Esophagus squamous epithelium (tissue), 5 donors: ENCODE data around the gene NCEH1. TPM values are rescaled to one million over a fixed set of nuclear protein-coding genes. Genes with fewer than 3 reads are reported as not detected.

ENCODE experiments used
- DNase-seq: peaks from one replicate; lab custom pipeline; 2025; lab: John Stamatoyannopoulos, UW
- H3K27ac ChIP-seq, 4 donors: fragments of 200-600 bp; sonication (generic); one replicate each; pipeline ENCODE4 v1.5.1; 2016 to 2019; ENCODE audit warnings: mild to moderate bottlenecking in 1 of 4
- H3K27me3 ChIP-seq, 4 donors: fragments of 200-600 bp; sonication (generic); 1 replicate in 3 of 4; 2 replicates in 1 of 4; pipeline versions ENCODE4 v1.5.1 to v1.6.0; 2017 to 2021; ENCODE audit warnings: antibody characterized with exemption in 1 of 4
- H3K36me3 ChIP-seq, 3 donors: fragments of 200-600 bp; sonication (generic); one replicate each; pipeline ENCODE4 v1.5.1; 2016 to 2019
- H3K4me1 ChIP-seq, 3 donors: fragments of 200-600 bp; sonication (generic); one replicate each; pipeline ENCODE4 v1.5.1; 2017 to 2019
- H3K4me3 ChIP-seq, 4 donors: fragments of 200-600 bp; sonication (generic); 1 replicate in 3 of 4; 2 replicates in 1 of 4; pipeline ENCODE4 v1.5.1; 2016 to 2019; ENCODE audit warnings: mild to moderate bottlenecking in 2 of 4, moderate library complexity in 1 of 4
- H3K9me3 ChIP-seq, 3 donors: fragments of 200-600 bp; sonication (generic); one replicate each; pipeline ENCODE4 v1.5.1; 2016 to 2019
- CTCF ChIP-seq, 6 experiments: fragments of 450-650 bp in 4 of 6; fragments of 200-600 bp in 2 of 6; sonication (generic) in 2 of 6; IDR thresholded peaks; one replicate each; pipeline ENCODE4 v1.5.1; 2016 to 2019; ENCODE audit warnings: antibody characterized with exemption in 6 of 6, mild to moderate bottlenecking in 4 of 6, moderate library complexity in 4 of 6
- POLR2A ChIP-seq, 4 donors: fragments of 450-650 bp; IDR thresholded peaks; one replicate each; pipeline ENCODE4 v1.6.1; 2017; ENCODE audit warnings: antibody characterized with exemption in 4 of 4, mild to moderate bottlenecking in 4 of 4, moderate library complexity in 3 of 4
- WGBS, 2 donors: methylation state at CpG; one replicate each; pipeline ENCODE4 v1.1.5; 2018; 5-methylcytosine and 5-hydroxymethylcytosine counted together
- intact Hi-C: fragments of 100-400 bp; cut with DNase I; formaldehyde crosslinking; loops from one replicate; pipeline ENCODE4 v1.15.0; 2022
- total RNA-seq, 4 donors: library from RNA; depleted of rRNA; stranded (reverse); fragments of >200 nt; gene quantifications; one replicate each; pipeline ENCODE4 v1.1.0, GENCODE V29; 2016
- donor health status: DM: yes; HTN: yes; CAD: no.

Gene NCEH1
- total RNA-seq, 4 donors from 2014 or later, result 2.2 to 9.1 (median 5.0) TPM

GRCh38 chr3:172654470-172654869, 56.4 kb downstream of the NCEH1 start:
- H3K9me3 ChIP-seq, result no peaks in the 10 kb centered on the region
- TF ChIP-seq POLR2A (IDR thresholded peaks at IDR 0.05) (no peak), CTCF (IDR thresholded peaks at IDR 0.05) (no peak)
- no peaks in the 10 kb centered on the region for H3K36me3 ChIP-seq
- 69 to 78% methylated on average over 5 of the region's 5 CpGs for WGBS, 2 donors
- no peak for DNase-seq
- H3K27me3 ChIP-seq, result no peaks in the 10 kb centered on the region
- H3K4me3 ChIP-seq, result no peak overlapping the region
- no peak overlapping the region for H3K27ac ChIP-seq
- H3K4me1 ChIP-seq, result peaks cover 0 to 18% (median 0%) of the 10 kb centered on the region in 3 donors
- intact Hi-C loops, result no loop called here

- no peak for TF ChIP-seq POLR2A (IDR thresholded peaks at IDR 0.05)
- H3K4me1 ChIP-seq, result peaks cover 0 to 24% (median 0%) of the 10 kb centered on the region in 3 donors
- H3K27me3 ChIP-seq, result no peaks in the 10 kb centered on the region
- no peak for DNase-seq
- no peak overlapping the region for H3K4me3 ChIP-seq
- H3K27ac ChIP-seq, result no peak overlapping the region
- WGBS, 2 donors, result 81 to 89% methylated on average over 2 of the region's 2 CpGs
- no peaks in the 10 kb centered on the region for H3K36me3 ChIP-seq
- H3K9me3 ChIP-seq, result no peaks in the 10 kb centered on the region
- intact Hi-C loops, result no loop called here
These were observed 57.8 kb downstream of the NCEH1 start for GRCh38 chr3:172653004-172653572.

- TF ChIP-seq CTCF (IDR thresholded peaks at IDR 0.05) (no peak), POLR2A (IDR thresholded peaks at IDR 0.05) (no peak)
- WGBS, 2 donors, result 0 to 38% methylated on average over 1 of the region's 1 CpG
- H3K4me3 ChIP-seq, result no peak overlapping the region
- H3K4me1 ChIP-seq, result peaks cover 0 to 31% (median 3%) of the 10 kb centered on the region in 3 donors
- DNase-seq, result no peak
- no peak overlapping the region for H3K27ac ChIP-seq
- intact Hi-C loops, result no loop called here
- no peaks in the 10 kb centered on the region for H3K9me3 ChIP-seq
- H3K27me3 ChIP-seq, result no peaks in the 10 kb centered on the region
- no peaks in the 10 kb centered on the region for H3K36me3 ChIP-seq
These were observed 58.8 kb downstream of the NCEH1 start for GRCh38 chr3:172651936-172652625.

- WGBS, 2 donors, result 93 to 94% methylated on average over 6 of the region's 6 CpGs
- TF ChIP-seq POLR2A (IDR thresholded peaks at IDR 0.05) (no peak), CTCF (IDR thresholded peaks at IDR 0.05) (no peak)
- no peak overlapping the region for H3K4me3 ChIP-seq
- peaks cover 0 to 39% (median 9%) of the 10 kb centered on the region in 3 donors for H3K4me1 ChIP-seq
- H3K36me3 ChIP-seq, result no peaks in the 10 kb centered on the region
- intact Hi-C loops, result no loop called here
- H3K27ac ChIP-seq, result no peak overlapping the region
- DNase-seq, result no peak
- no peaks in the 10 kb centered on the region for H3K9me3 ChIP-seq
- no peaks in the 10 kb centered on the region for H3K27me3 ChIP-seq
These were observed 60.9 kb downstream of the NCEH1 start for GRCh38 chr3:172649987-172650386.

GRCh38 chr3:172648747-172649146, 62.1 kb downstream of the NCEH1 start:
- peaks cover 0 to 39% (median 9%) of the 10 kb centered on the region in 3 donors for H3K4me1 ChIP-seq
- H3K27ac ChIP-seq, result no peak overlapping the region
- DNase-seq, result no peak

More at GRCh38 chr3:172648747-172649146, 62.1 kb downstream of the NCEH1 start:
- Histone ChIP-seq H3K36me3 (peaks cover 0 to 10% (median 0%) of the 10 kb centered on the region in 3 donors), H3K9me3 (no peaks in the 10 kb centered on the region), H3K4me3 (no peak overlapping the region), H3K27me3 (no peaks in the 10 kb centered on the region)
- TF ChIP-seq CTCF (IDR thresholded peaks at IDR 0.05) (no peak), POLR2A (IDR thresholded peaks at IDR 0.05) (no peak)
- intact Hi-C loops, result no loop called here
- WGBS, 2 donors, result 74 to 75% methylated on average over 9 of the region's 9 CpGs
